HL-60 (cell line): ENCODE results near the gene LHFPL6.

Source experiments
- DNase-seq, 2 experiments: peaks; one replicate each; pipeline ENCODE4 v3.0.0-alpha.2; 2010 to 2020; ENCODE audit warnings: low read depth in 1 of 2, low spot score in 1 of 2
- H3K27ac ChIP-seq: fragments of 250-450 bp; sonication (Bioruptor Pico); replicated peaks from 2 replicates; pipeline ENCODE4 v1.5.1; 2020; ENCODE audit warnings: mild to moderate bottlenecking, moderate library complexity
- H3K27me3 ChIP-seq: fragments of 250-450 bp; sonication (Bioruptor Pico); 2 replicates; pipeline ENCODE4 v1.5.1; 2021; ENCODE audit warnings: mild to moderate bottlenecking, moderate library complexity; ENCODE audit not compliant: insufficient read depth, poor library complexity, severe bottlenecking
- H3K4me3 ChIP-seq: replicated peaks from 2 replicates; pipeline ENCODE4 v1.5.1; 2011; ENCODE audit warnings: mild to moderate bottlenecking, control low read depth, low read length; ENCODE audit not compliant: insufficient read depth
- CTCF ChIP-seq: IDR thresholded peaks from one replicate; pipeline ENCODE4 v1.5.1; 2011; ENCODE audit warnings: low read length, control low read depth, inconsistent platforms; ENCODE audit not compliant: insufficient read depth
- GABPA ChIP-seq: IDR thresholded peaks from 2 replicates; pipeline ENCODE4 v1.6.1; 2012; ENCODE audit warnings: low read depth
- POLR2AphosphoS5 ChIP-seq: IDR thresholded peaks from 2 replicates; pipeline ENCODE4 v1.6.1; 2012; ENCODE audit warnings: low read depth
- SPI1 ChIP-seq: IDR thresholded peaks from 2 replicates; pipeline ENCODE4 v1.6.1; 2012; ENCODE audit warnings: low read depth, mild to moderate bottlenecking, borderline replicate concordance
- TF ChIP-seq, protein P1 (sequence below): IDR thresholded peaks from 2 replicates; pipeline ENCODE4 v1.6.1; 2012; ENCODE audit warnings: low read depth; ENCODE audit not compliant: insufficient replicate concordance

LHFPL6 gene

DNA sequence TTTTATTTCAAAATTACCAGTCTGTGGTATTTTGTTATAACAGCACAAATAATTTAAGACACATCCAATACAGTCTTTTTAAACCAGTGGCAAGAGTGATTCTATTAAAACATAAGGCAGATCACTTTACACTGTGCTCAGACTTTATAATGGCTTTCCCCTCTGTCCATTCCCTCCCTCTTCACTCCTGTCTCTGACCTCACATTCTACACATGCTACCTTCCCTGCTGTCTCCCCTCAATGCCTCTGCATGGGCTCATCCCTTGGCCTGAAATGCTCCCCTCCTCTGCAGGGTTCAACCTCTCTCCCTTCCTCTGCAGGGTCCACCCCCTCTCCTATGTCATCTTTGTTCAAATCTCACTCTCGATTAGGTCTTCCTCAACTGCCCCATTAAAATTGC lies 170.8 kb downstream of the LHFPL6 start:
- Histone ChIP-seq H3K27me3 (no peaks in the 10 kb centered on the region), H3K4me3 (no peak overlapping the region), H3K27ac (no peak overlapping the region)
- DNase-seq = no peak
- TF ChIP-seq SPI1 (no peak), GABPA (no peak), CTCF (no peak), POLR2AphosphoS5 (no peak)
- TF ChIP-seq, protein P1, sequence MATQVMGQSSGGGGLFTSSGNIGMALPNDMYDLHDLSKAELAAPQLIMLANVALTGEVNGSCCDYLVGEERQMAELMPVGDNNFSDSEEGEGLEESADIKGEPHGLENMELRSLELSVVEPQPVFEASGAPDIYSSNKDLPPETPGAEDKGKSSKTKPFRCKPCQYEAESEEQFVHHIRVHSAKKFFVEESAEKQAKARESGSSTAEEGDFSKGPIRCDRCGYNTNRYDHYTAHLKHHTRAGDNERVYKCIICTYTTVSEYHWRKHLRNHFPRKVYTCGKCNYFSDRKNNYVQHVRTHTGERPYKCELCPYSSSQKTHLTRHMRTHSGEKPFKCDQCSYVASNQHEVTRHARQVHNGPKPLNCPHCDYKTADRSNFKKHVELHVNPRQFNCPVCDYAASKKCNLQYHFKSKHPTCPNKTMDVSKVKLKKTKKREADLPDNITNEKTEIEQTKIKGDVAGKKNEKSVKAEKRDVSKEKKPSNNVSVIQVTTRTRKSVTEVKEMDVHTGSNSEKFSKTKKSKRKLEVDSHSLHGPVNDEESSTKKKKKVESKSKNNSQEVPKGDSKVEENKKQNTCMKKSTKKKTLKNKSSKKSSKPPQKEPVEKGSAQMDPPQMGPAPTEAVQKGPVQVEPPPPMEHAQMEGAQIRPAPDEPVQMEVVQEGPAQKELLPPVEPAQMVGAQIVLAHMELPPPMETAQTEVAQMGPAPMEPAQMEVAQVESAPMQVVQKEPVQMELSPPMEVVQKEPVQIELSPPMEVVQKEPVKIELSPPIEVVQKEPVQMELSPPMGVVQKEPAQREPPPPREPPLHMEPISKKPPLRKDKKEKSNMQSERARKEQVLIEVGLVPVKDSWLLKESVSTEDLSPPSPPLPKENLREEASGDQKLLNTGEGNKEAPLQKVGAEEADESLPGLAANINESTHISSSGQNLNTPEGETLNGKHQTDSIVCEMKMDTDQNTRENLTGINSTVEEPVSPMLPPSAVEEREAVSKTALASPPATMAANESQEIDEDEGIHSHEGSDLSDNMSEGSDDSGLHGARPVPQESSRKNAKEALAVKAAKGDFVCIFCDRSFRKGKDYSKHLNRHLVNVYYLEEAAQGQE = no peak

- no peak overlapping the region for H3K4me3 ChIP-seq
- DNase-seq = no peak
- H3K27me3 ChIP-seq = no peaks in the 10 kb centered on the region
- no peak for TF ChIP-seq SPI1
- TF ChIP-seq POLR2AphosphoS5 = no peak
- TF ChIP-seq CTCF = no peak
- TF ChIP-seq, protein P1 = no peak
- TF ChIP-seq GABPA = no peak
- H3K27ac ChIP-seq = no peak overlapping the region
Observed at GRCh38 chr13:39422845-39423565, 180.0 kb downstream of the LHFPL6 start.

DNA sequence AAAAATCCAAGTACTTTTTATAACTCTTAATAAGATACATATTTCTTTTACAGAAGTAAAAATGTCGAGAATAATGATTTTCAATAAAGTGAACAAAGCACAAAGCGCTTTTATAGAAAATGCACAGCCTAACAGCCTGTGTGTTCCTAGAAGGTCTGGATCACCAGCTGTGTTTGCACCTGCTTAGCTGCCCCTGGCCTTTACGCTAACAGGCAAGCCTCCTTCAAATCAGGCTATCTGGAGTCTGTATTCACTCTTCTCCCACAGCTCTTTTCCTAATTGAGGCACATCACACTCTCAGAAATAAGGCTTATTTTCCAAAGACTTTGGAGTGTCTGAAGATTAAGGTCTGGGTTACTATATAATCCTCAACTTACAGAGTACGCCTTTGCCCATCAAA lies 183.1 kb downstream of the LHFPL6 start:
- H3K4me3 ChIP-seq = no peak overlapping the region
- TF ChIP-seq SPI1 (no peak), POLR2AphosphoS5 (no peak), CTCF (no peak), GABPA (no peak)
- TF ChIP-seq, protein P1 = no peak
- H3K27me3 ChIP-seq = no peaks in the 10 kb centered on the region
- no peak for DNase-seq
- no peak overlapping the region for H3K27ac ChIP-seq
